Breast epithelium (tissue), 4 donors: ENCODE measurements around the gene XK. TPM values are rescaled to one million over a fixed set of nuclear protein-coding genes. Genes with fewer than 3 reads are reported as not detected.

Experiments used
- DNase-seq, 2 donors: peaks; one replicate each; pipeline ENCODE4 v3.0.0-alpha.2; 2019; ENCODE audit warnings: low spot score in 2 of 2
- H3K27ac ChIP-seq, 2 donors: fragments of 200-600 bp; sonication (generic) in 1 of 2; one replicate each; pipeline ENCODE4 v1.5.1; 2016 to 2019; ENCODE audit warnings: mild to moderate bottlenecking in 1 of 2
- H3K27me3 ChIP-seq, 2 donors: fragments of 200-600 bp; sonication (generic) in 1 of 2; one replicate each; pipeline versions ENCODE4 v1.5.1 to v1.6.0; 2017 to 2019; ENCODE audit warnings: control low read depth in 1 of 2, mild to moderate bottlenecking in 1 of 2
- H3K36me3 ChIP-seq: fragments of 200-600 bp; one replicate; pipeline ENCODE4 v1.5.1; 2019
- H3K4me1 ChIP-seq, 2 donors: fragments of 200-600 bp; sonication (generic); one replicate each; pipeline ENCODE4 v1.5.1; 2016 to 2019; ENCODE audit warnings: control low read depth in 1 of 2
- H3K4me3 ChIP-seq, 3 donors: fragments of 200-600 bp; sonication (generic); 1 replicate in 2 of 3; 2 replicates in 1 of 3; pipeline ENCODE4 v1.5.1; 2016 to 2019; ENCODE audit warnings: mild to moderate bottlenecking in 3 of 3, moderate library complexity in 2 of 3
- H3K9me3 ChIP-seq, 2 donors: fragments of 200-600 bp; sonication (generic) in 1 of 2; one replicate each; pipeline ENCODE4 v1.5.1; 2016 to 2019; ENCODE audit warnings: control low read depth in 1 of 2
- CTCF ChIP-seq, 3 donors: fragments of 450-650 bp; IDR thresholded peaks; one replicate each; pipeline ENCODE4 v1.5.1; 2016 to 2017; ENCODE audit warnings: antibody characterized with exemption in 3 of 3, mild to moderate bottlenecking in 3 of 3, moderate library complexity in 3 of 3
- POLR2A ChIP-seq: fragments of 450-650 bp; IDR thresholded peaks from one replicate; pipeline ENCODE4 v1.6.1; 2016; ENCODE audit warnings: antibody characterized with exemption, mild to moderate bottlenecking, moderate library complexity
- POLR2AphosphoS5 ChIP-seq, 3 donors: sonication (generic); formaldehyde crosslinking; IDR thresholded peaks; one replicate each; pipeline ENCODE4 v1.6.1; 2017; ENCODE audit warnings: antibody characterized with exemption in 3 of 3
- intact Hi-C: fragments of 100-400 bp; cut with DNase I; formaldehyde crosslinking; loops from one replicate; pipeline ENCODE4 v1.15.1; 2023; ENCODE audit warnings: low total_unique reads
- total RNA-seq, 3 donors: library from RNA; depleted of rRNA; stranded (reverse); fragments of >200 nt; gene quantifications; one replicate each; pipeline ENCODE4 v1.1.0, GENCODE V29; 2016

Gene XK
- total RNA-seq, 3 donors from 2014 or later = under 0.01 to 0.88 (median 0.66) TPM

GRCh38 chrX:37653397-37654085, 32.0 kb upstream of the XK start:
- Histone ChIP-seq H3K36me3 (no peaks in the 10 kb centered on the region), H3K27me3 (peaks cover 0 to 27% of the 10 kb centered on the region in 2 donors), H3K4me1 (no peaks in the 10 kb centered on the region), H3K9me3 (no peaks in the 10 kb centered on the region), H3K4me3 (no peak overlapping the region), H3K27ac (no peak overlapping the region)
- intact Hi-C loops = no loop called here
- TF ChIP-seq POLR2AphosphoS5 (IDR thresholded peaks at IDR 0.05) = no peak
- no peak for TF ChIP-seq POLR2A
- no peak for TF ChIP-seq CTCF (IDR thresholded peaks at IDR 0.05)
- DNase-seq = no peak

- no peaks in the 10 kb centered on the region for H3K4me1 ChIP-seq
- no peaks in the 10 kb centered on the region for H3K9me3 ChIP-seq
- intact Hi-C loops = no loop called here
- no peak overlapping the region for H3K27ac ChIP-seq
- H3K27me3 ChIP-seq = peaks cover 0 to 33% of the 10 kb centered on the region in 2 donors
- no peak for DNase-seq
- H3K36me3 ChIP-seq = no peaks in the 10 kb centered on the region
- no peak for TF ChIP-seq POLR2AphosphoS5 (IDR thresholded peaks at IDR 0.05)
- no peak for TF ChIP-seq CTCF (IDR thresholded peaks at IDR 0.05)
- TF ChIP-seq POLR2A = no peak
- no peak overlapping the region for H3K4me3 ChIP-seq
Measured at GRCh38 chrX:37658343-37659030, 27.1 kb upstream of the XK start.

GRCh38 chrX:37659047-37659446, 26.5 kb upstream of the XK start:
- intact Hi-C loops = no loop called here
- TF ChIP-seq POLR2AphosphoS5 (IDR thresholded peaks at IDR 0.05) = no peak

GRCh38 chrX:37662181-37662580, 23.4 kb upstream of the XK start:
- no peaks in the 10 kb centered on the region for H3K36me3 ChIP-seq
- intact Hi-C loops = no loop called here
- no peak for DNase-seq
- H3K27me3 ChIP-seq = peaks cover 0 to 19% of the 10 kb centered on the region in 2 donors
- no peaks in the 10 kb centered on the region for H3K4me1 ChIP-seq
- H3K9me3 ChIP-seq = no peaks in the 10 kb centered on the region
- no peak overlapping the region for H3K4me3 ChIP-seq
- TF ChIP-seq CTCF (IDR thresholded peaks at IDR 0.05) (no peak), POLR2AphosphoS5 (IDR thresholded peaks at IDR 0.05) (no peak), POLR2A (no peak)
- H3K27ac ChIP-seq = no peak overlapping the region

More at GRCh38 chrX:37659047-37659446, 26.5 kb upstream of the XK start:
- H3K9me3 ChIP-seq = no peaks in the 10 kb centered on the region
- H3K27ac ChIP-seq = no peak overlapping the region
- H3K27me3 ChIP-seq = peaks cover 0 to 38% of the 10 kb centered on the region in 2 donors
- DNase-seq = no peak
- H3K4me3 ChIP-seq = no peak overlapping the region
- no peaks in the 10 kb centered on the region for H3K4me1 ChIP-seq
- H3K36me3 ChIP-seq = no peaks in the 10 kb centered on the region

- intact Hi-C loops = no loop called here
- peaks cover 0 to 38% of the 10 kb centered on the region in 2 donors for H3K27me3 ChIP-seq
Measured at GRCh38 chrX:37666516-37666915, 19.1 kb upstream of the XK start.

More at GRCh38 chrX:37666516-37666915, 19.1 kb upstream of the XK start:
- DNase-seq = no peak
- no peaks in the 10 kb centered on the region for H3K9me3 ChIP-seq
- no peaks in the 10 kb centered on the region for H3K4me1 ChIP-seq
- TF ChIP-seq POLR2A = no peak
- no peak for TF ChIP-seq CTCF (IDR thresholded peaks at IDR 0.05)
- no peak for TF ChIP-seq POLR2AphosphoS5 (IDR thresholded peaks at IDR 0.05)
- no peak overlapping the region for H3K27ac ChIP-seq
- H3K36me3 ChIP-seq = no peaks in the 10 kb centered on the region
- no peak overlapping the region for H3K4me3 ChIP-seq
